ENCODE results near the gene ADGRG7.
"Not testable (repeated sequence)": the region's sequence is repeated elsewhere in the genome, so short reads cannot be mapped to it uniquely, and the experiment has no call there.

The ADGRG7 gene

GRCh38 chr3:100653604-100654294, 44.3 kb downstream of the ADGRG7 start:
- no peak for DNase-seq (ENCODE audit: low read depth in 2 of 2)
- H3K4me3 ChIP-seq (replicated peaks in 1 of 2; ENCODE audit: low read depth in 2 of 2, low read length in 2 of 2), result no peak overlapping the region
- no peak for TF ChIP-seq CTCF (IDR thresholded peaks at IDR 0.05; ENCODE audit: low read depth, low read length)

GRCh38 chr3:100656945-100657344, 47.5 kb downstream of the ADGRG7 start:
- H3K4me3 ChIP-seq (replicated peaks in 1 of 2; ENCODE audit: low read depth in 2 of 2, low read length in 2 of 2), result no peak overlapping the region
- DNase-seq (ENCODE audit: low read depth in 2 of 2), result no peak
- TF ChIP-seq CTCF (IDR thresholded peaks at IDR 0.05; ENCODE audit: low read depth, low read length), result no peak

GRCh38 chr3:100661294-100661693, 51.9 kb downstream of the ADGRG7 start:
- H3K4me3 ChIP-seq (replicated peaks in 1 of 2; ENCODE audit: low read depth in 2 of 2, low read length in 2 of 2); DNase-seq (ENCODE audit: low read depth in 2 of 2): not testable (repeated sequence)

- H3K4me3 ChIP-seq (replicated peaks in 1 of 2; ENCODE audit: low read depth in 2 of 2, low read length in 2 of 2), result no peak overlapping the region
- no peak for TF ChIP-seq CTCF (IDR thresholded peaks at IDR 0.05; ENCODE audit: low read depth, low read length)
- DNase-seq (ENCODE audit: low read depth in 2 of 2), result peak; percentile 31 to 70
These were observed 52.9 kb downstream of the ADGRG7 start for GRCh38 chr3:100662113-100662823.

- no peak for DNase-seq (ENCODE audit: low read depth in 2 of 2)
- no peak for TF ChIP-seq CTCF (IDR thresholded peaks at IDR 0.05; ENCODE audit: low read depth, low read length)
- H3K4me3 ChIP-seq (replicated peaks in 1 of 2; ENCODE audit: low read depth in 2 of 2, low read length in 2 of 2), result no peak overlapping the region
These were observed 55.8 kb downstream of the ADGRG7 start for GRCh38 chr3:100665230-100665629.

- H3K4me3 ChIP-seq (replicated peaks in 1 of 2; ENCODE audit: low read depth in 2 of 2, low read length in 2 of 2), result not testable (repeated sequence)
These were observed 57.3 kb downstream of the ADGRG7 start for GRCh38 chr3:100666699-100667098.

GRCh38 chr3:100667316-100667715, 57.9 kb downstream of the ADGRG7 start:
- DNase-seq (ENCODE audit: low read depth in 2 of 2); H3K4me3 ChIP-seq (replicated peaks in 1 of 2; ENCODE audit: low read depth in 2 of 2, low read length in 2 of 2): not testable (repeated sequence)

More at GRCh38 chr3:100666699-100667098, 57.3 kb downstream of the ADGRG7 start:
- DNase-seq (ENCODE audit: low read depth in 2 of 2), result not testable (repeated sequence)

- not testable (repeated sequence) for H3K4me3 ChIP-seq (replicated peaks in 1 of 2; ENCODE audit: low read depth in 2 of 2, low read length in 2 of 2)
These were observed 61.6 kb downstream of the ADGRG7 start for GRCh38 chr3:100670995-100671394.

GRCh38 chr3:100681496-100681895, 72.1 kb downstream of the ADGRG7 start:
- TF ChIP-seq CTCF (IDR thresholded peaks at IDR 0.05; ENCODE audit: low read depth, low read length), result no peak
- no peak for DNase-seq (ENCODE audit: low read depth in 2 of 2)
- H3K4me3 ChIP-seq (replicated peaks in 1 of 2; ENCODE audit: low read depth in 2 of 2, low read length in 2 of 2), result no peak overlapping the region

More at GRCh38 chr3:100670995-100671394, 61.6 kb downstream of the ADGRG7 start:
- not testable (repeated sequence) for DNase-seq (ENCODE audit: low read depth in 2 of 2)

Data from cardiac fibroblast (primary cell).